Breast epithelium (tissue), 3 donors: ENCODE measurements around the gene TOMM7.

ENCODE experiments used
- CTCF ChIP-seq, 3 donors: fragments of 450-650 bp; IDR thresholded peaks; one replicate each; pipeline ENCODE4 v1.5.1; 2016 to 2017; ENCODE audit warnings: antibody characterized with exemption in 3 of 3, mild to moderate bottlenecking in 3 of 3, moderate library complexity in 3 of 3
- POLR2A ChIP-seq: fragments of 450-650 bp; IDR thresholded peaks from one replicate; pipeline ENCODE4 v1.6.1; 2016; ENCODE audit warnings: antibody characterized with exemption, mild to moderate bottlenecking, moderate library complexity
- POLR2AphosphoS5 ChIP-seq, 3 donors: sonication (generic); formaldehyde crosslinking; IDR thresholded peaks; one replicate each; pipeline ENCODE4 v1.6.1; 2017; ENCODE audit warnings: antibody characterized with exemption in 3 of 3

- TF ChIP-seq CTCF (IDR thresholded peaks at IDR 0.05) = no peak
- no peak for TF ChIP-seq POLR2AphosphoS5 (IDR thresholded peaks at IDR 0.05)
- no peak for TF ChIP-seq POLR2A
Observed at GRCh38 chr7:22865602-22865960, 42.9 kb upstream of the TOMM7 start.
